ENCODE results near the gene RANBP10.

DNA sequence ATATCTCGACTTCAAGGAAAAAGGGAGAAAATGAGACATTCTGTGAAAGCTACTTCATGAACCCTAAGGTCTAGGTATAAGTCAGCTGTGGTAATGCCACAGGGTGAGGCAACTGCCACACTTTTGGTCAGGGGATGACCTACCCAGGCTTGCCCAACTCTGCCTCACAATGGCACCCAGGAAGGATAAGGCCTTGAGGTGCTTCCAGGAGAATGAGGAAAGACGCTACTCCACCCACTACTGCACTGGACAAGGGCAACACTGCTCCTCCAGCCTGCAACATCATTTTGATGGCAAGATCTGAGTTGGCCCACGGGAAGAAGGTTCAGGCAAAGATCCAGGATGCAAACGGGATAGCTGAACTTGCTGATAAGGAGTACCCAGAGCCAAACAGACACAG is 65.2 kb downstream of the RANBP10 start:
- no peak for TF ChIP-seq CTCF (IDR thresholded peaks at IDR 0.05; ENCODE audit: borderline replicate concordance, extremely low read depth, low read length, poor library complexity, severe bottlenecking)
- no peak for TF ChIP-seq EZH2 (IDR thresholded peaks at IDR 0.05; ENCODE audit: borderline replicate concordance, low read depth, low read length, severe bottlenecking)
